Stimulated activated CD8-positive, alpha-beta memory T cell treated with anti-CD3 and anti-CD28 coated beads, Interleukin-4, amount 100 ng/mL, for 4 hours (primary cell): ENCODE measurements around the gene AOC1.

Experiments used
- DNase-seq, 2 donors: peaks; one replicate each; pipeline ENCODE4 v3.0.0-alpha.2; 2020; ENCODE audit warnings: low read depth in 2 of 2, low spot score in 1 of 2

Gene AOC1

GRCh38 chr7:150857276-150858055 is 5.1 kb downstream of the AOC1 start:
- no peak for DNase-seq

GRCh38 chr7:150858236-150859197 is 6.2 kb downstream of the AOC1 start:
- DNase-seq: no peak

- DNase-seq: no peak
These were observed 8.1 kb downstream of the AOC1 start for GRCh38 chr7:150860291-150860977.

GRCh38 chr7:150860978-150861295 is 8.6 kb downstream of the AOC1 start:
- DNase-seq: no peak

- no peak for DNase-seq
These were observed 10.0 kb downstream of the AOC1 start for GRCh38 chr7:150862356-150862755.

GRCh38 chr7:150863946-150864345 is 11.6 kb downstream of the AOC1 start:
- no peak for DNase-seq

- no peak for DNase-seq
These were observed 14.7 kb downstream of the AOC1 start for GRCh38 chr7:150866932-150867564.

- no peak for DNase-seq
These were observed 15.3 kb downstream of the AOC1 start for GRCh38 chr7:150867605-150868004.

- DNase-seq: no peak
These were observed 17.1 kb downstream of the AOC1 start for GRCh38 chr7:150869467-150869866.

GRCh38 chr7:150871601-150872000 is 19.3 kb downstream of the AOC1 start:
- no peak for DNase-seq

- DNase-seq: no peak
These were observed 22.3 kb downstream of the AOC1 start for GRCh38 chr7:150874401-150875198.

GRCh38 chr7:150875791-150876190 is 23.5 kb downstream of the AOC1 start:
- DNase-seq: no peak

- DNase-seq: no peak
These were observed 24.7 kb downstream of the AOC1 start for GRCh38 chr7:150876817-150877526.

- no peak for DNase-seq
These were observed 25.2 kb downstream of the AOC1 start for GRCh38 chr7:150877536-150877935.

GRCh38 chr7:150879345-150879744 is 27.0 kb downstream of the AOC1 start:
- no peak for DNase-seq

GRCh38 chr7:150881189-150881588 is 28.9 kb downstream of the AOC1 start:
- DNase-seq: no peak

- no peak for DNase-seq
These were observed 38.7 kb downstream of the AOC1 start for GRCh38 chr7:150890853-150891584.

GRCh38 chr7:150891740-150892139 is 39.4 kb downstream of the AOC1 start:
- DNase-seq: no peak

GRCh38 chr7:150895809-150896208 is 43.5 kb downstream of the AOC1 start:
- DNase-seq: no peak
